Mesodermal cell (in vitro differentiated cells): ENCODE results near the gene ZNF785. TPM values are rescaled to one million over a fixed set of nuclear protein-coding genes. Genes with fewer than 3 reads are reported as not detected.
"Not testable (repeated sequence)": the region's sequence is repeated elsewhere in the genome, so short reads cannot be mapped to it uniquely, and the experiment has no call there.

Experiments
- H3K27ac ChIP-seq: 2 replicates; pipeline ENCODE4 v1.7.0; 2013; ENCODE audit warnings: mild to moderate bottlenecking, low read depth, low read length, moderate library complexity; ENCODE audit not compliant: severe bottlenecking
- H3K36me3 ChIP-seq: 2 replicates; pipeline ENCODE4 v1.7.1; 2013; ENCODE audit warnings: mild to moderate bottlenecking, low read length, moderate library complexity; ENCODE audit not compliant: control insufficient read depth, insufficient read depth
- H3K4me1 ChIP-seq: one replicate; pipeline ENCODE4 v1.7.1; 2013; ENCODE audit warnings: mild to moderate bottlenecking, low read length; ENCODE audit not compliant: insufficient read depth, control insufficient read depth, poor library complexity, severe bottlenecking
- H3K4me3 ChIP-seq: 2 replicates; pipeline ENCODE4 v1.7.0; 2013; ENCODE audit warnings: low read length, control low read depth, mild to moderate bottlenecking; ENCODE audit not compliant: insufficient read depth, poor library complexity, severe bottlenecking; ENCODE audit errors: extremely low read depth
- H3K9me3 ChIP-seq: 2 replicates; pipeline ENCODE4 v1.7.1; 2013; ENCODE audit warnings: mild to moderate bottlenecking, low read length, moderate library complexity; ENCODE audit not compliant: control insufficient read depth
- WGBS, 2 experiments: methylation state at CpG; one replicate each; pipeline ENCODE4 v1.1.5; 2013; ENCODE audit warnings: missing lambda C conversion rate in 2 of 2; ENCODE audit not compliant: insufficient coverage in 2 of 2; 5-methylcytosine and 5-hydroxymethylcytosine counted together
- polyA plus RNA-seq, 2 experiments: library from polyadenylated mRNA; stranded (reverse); fragments of 50-300 nt; gene quantifications; one replicate each; pipeline ENCODE4 v1.2.3, GENCODE V29; 2013

ZNF785 gene
- 7.9 TPM for polyA plus RNA-seq (2013, experiment 1 of 2)
- 9.1 TPM for polyA plus RNA-seq (2013, experiment 2 of 2)

DNA sequence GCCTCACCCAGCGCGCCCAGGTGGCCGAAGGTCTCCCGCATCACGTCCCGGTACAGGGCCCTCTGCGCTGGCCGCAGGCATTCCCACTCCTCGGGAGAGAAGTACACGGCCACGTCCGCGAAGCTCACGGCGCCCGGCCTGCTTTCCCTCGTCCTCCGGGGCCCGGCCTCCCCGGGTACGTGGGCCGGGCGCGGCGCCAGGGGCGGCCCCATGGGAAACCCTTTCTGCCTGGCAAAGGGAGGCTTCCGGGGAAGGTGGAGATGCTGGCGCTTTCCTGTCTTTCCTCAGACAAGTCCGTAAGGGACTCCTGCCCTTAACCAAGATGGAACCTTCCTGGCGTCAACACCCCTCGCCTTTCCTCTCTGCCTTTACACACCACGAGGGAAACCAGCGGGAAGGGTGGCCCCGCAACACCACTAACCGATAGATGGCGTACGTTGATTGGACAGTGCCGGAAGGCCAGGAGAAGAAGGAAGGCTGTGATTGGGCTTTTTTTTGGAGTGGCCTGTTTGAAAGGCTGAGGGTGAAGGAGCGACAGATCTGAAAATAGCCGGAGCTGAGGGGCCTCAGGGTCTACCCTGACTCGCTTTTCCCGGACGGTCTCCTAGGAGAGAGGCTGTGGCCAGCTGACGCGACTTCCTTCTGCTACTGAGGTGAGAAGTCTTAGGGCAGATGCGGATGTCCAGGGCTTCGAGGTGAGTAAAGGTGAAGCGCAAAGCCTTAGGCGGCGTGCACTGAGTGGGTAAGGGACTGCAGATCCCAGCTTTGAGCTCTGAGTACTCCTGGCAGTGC is at the start of gene ZNF785:
TSS of gene ZNF785 (minus strand) at position 298 of the 792 bp plus-strand sequence. CDS start at position 212, 86 bp downstream.
- Histone ChIP-seq H3K4me3 (peak within 1 kb of the TSS; percentile 82), H3K9me3 (no peaks in the 10 kb centered on the region), H3K36me3 (peaks cover 59% of the 10 kb centered on the region), H3K4me1 (peaks cover 4% of the 10 kb centered on the region), H3K27ac (peak within 1 kb of the TSS; percentile 79)
- WGBS, 2 experiments = 10 to 11% methylated on average over 41 to 45 of the region's 50 CpGs

DNA sequence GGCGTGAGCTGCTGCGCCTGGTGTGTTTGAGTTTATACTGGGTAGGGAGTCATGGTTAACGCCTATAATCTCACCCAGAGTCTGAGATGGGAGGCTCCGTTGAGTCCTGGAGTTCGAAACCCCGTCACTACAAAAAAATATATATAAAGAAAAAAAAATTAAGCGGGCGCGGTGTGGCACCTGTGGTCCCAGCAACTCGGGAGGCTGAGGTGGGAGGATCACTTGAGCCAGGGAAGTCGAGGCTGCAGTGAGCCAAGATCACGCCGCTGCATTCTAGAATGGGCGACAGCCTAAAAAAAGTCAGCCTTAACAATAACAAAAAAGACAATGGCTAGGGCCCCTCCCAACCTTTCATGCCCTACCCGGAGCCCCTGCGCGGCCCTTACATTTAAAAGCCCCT is 48.0 kb upstream of the ZNF785 start:
- H3K9me3 ChIP-seq = no peaks in the 10 kb centered on the region
- no peaks in the 10 kb centered on the region for H3K4me1 ChIP-seq
- 95 to 97% methylated on average over 6 to 8 of the region's 17 CpGs for whole genome bisulfite sequencing, 2 experiments
- H3K36me3 ChIP-seq = peaks cover 4% of the 10 kb centered on the region
- H3K4me3 ChIP-seq = peak overlapping the region; percentile 51
- H3K27ac ChIP-seq = peak overlapping the region; percentile 67

DNA sequence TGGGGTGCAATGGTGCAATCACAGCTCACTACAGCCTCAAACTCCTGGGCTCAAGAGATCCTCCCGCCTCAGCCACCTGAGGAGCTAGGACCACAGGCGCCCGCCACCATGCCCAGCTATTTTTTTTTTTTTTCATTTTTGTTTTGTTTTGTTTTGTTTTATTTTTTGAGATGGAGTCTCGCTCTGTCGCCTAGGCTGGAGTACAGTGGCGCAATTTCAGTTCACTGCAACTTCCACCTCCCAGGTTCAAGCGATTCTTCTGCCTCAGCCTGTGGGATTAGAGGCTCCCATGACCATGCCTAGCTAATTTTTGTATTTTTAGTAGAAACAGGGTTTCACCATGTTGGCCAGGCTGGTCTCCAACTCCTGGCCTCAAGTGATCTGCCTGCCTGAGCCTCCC is 47.0 kb upstream of the ZNF785 start:
- 95 to 100% methylated on average over 4 of the region's 7 CpGs for WGBS, 2 experiments
- H3K4me1 ChIP-seq, H3K4me3 ChIP-seq, H3K27ac ChIP-seq, H3K9me3 ChIP-seq, H3K36me3 ChIP-seq: not testable (repeated sequence)

DNA sequence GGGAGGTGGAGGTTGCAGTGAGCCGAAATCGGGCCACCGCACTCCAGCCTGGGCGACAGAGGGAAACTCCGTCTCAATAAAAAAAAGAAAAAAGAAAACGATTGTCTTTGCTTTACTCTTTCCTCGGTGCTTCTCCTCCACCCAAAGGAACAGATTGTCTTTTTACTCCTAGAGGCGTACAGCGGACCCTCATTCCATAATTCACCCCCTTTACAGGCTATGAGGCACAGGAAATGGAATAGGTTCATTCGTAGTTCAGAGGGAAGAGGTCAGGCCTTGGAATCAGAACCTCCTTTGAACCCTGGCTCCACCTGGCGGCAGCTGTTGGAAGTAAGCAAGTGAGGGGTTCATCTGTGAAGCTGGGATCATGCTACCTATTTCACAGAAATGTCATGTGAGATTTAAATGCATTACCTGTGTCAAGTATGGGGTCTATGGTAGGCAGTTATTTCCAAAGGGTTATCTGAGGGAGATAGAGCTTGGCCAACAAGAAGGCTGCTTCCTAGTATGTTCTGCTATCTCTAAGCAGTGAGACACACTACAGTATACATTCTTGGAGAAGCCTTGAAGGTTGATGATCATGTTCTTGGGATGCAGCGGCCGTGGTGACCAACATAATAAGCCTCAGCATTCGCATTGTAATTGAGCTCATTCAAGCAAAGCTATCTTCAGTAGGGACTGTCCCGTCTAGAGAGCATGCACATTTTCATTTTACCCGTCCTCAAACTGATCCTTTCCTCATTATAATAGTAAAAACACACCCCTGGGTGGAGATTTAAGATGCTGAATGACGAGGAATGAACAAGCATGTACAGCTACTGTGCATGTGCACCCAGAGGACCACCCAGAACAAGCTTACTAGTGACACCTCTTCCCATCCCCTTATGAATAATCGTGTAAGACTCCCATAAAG is 43.4 kb upstream of the ZNF785 start:
- no peaks in the 10 kb centered on the region for H3K4me1 ChIP-seq
- H3K4me3 ChIP-seq = no peak overlapping the region
- H3K27ac ChIP-seq = no peak overlapping the region
- H3K36me3 ChIP-seq = no peaks in the 10 kb centered on the region
- 49 to 82% methylated on average over 9 to 10 of the region's 18 CpGs for WGBS, 2 experiments
- H3K9me3 ChIP-seq = no peaks in the 10 kb centered on the region

DNA sequence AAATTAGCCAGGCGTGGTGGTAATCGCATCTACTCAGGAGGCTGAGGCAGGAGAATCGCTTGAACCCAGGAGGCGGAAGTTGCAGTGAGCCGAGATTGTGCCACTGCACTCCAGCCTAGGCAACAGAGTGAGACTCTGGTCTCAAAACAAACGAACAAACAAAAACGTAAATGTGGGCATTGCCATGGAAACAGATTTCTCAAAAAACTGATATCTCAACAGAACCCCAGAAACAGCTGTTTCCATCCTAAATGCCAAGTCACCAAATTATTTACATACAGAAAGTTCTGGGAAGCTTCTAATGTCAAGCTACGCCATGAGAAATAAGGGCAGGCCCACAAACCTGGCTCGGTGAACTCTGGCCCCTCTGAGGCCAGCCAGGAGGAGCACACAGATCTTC is 40.7 kb upstream of the ZNF785 start:
- Histone ChIP-seq H3K36me3 (no peaks in the 10 kb centered on the region), H3K9me3 (no peaks in the 10 kb centered on the region), H3K4me1 (no peaks in the 10 kb centered on the region), H3K27ac (no peak overlapping the region), H3K4me3 (no peak overlapping the region)
- WGBS, 2 experiments = 87 to 96% methylated on average over 9 of the region's 9 CpGs

DNA sequence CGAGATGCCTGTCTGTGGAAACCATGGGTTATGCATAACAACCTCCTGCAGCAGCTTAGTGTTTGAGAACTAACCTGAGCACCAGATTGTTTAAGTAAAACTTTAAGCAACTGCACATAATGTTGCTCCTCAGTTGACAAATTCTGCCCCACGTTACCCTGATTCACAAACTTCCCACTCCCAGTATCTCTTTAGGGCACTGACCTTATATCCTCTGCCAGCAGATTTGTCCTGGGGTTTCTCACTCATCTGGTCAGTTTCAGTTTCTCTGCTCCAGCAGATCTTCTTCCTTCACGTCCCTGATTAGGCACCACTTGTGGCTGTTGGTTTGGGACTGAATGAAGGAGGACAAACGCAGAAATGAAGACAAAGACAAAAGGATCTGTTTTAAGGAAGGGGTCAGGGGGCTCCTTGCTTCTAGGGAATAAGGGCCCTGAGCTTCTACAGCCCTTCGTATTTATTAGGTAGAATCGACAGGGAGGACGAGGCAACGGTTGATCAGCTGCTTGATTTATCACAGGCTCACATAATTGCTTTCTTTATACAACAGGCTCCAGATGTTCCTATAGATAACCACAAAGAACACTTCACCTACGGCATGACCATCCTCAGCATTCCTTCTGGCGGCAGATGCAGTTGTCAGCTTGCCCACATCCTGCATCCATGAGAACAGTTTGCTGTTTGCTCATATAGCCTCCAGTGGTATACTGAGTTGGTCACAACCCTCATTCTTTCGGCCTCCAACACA is 38.2 kb upstream of the ZNF785 start:
- Histone ChIP-seq H3K36me3 (no peaks in the 10 kb centered on the region), H3K9me3 (peaks cover 6% of the 10 kb centered on the region), H3K27ac (no peak overlapping the region), H3K4me3 (no peak overlapping the region), H3K4me1 (no peaks in the 10 kb centered on the region)
- 86 to 92% methylated on average over 10 of the region's 11 CpGs for WGBS, 2 experiments

DNA sequence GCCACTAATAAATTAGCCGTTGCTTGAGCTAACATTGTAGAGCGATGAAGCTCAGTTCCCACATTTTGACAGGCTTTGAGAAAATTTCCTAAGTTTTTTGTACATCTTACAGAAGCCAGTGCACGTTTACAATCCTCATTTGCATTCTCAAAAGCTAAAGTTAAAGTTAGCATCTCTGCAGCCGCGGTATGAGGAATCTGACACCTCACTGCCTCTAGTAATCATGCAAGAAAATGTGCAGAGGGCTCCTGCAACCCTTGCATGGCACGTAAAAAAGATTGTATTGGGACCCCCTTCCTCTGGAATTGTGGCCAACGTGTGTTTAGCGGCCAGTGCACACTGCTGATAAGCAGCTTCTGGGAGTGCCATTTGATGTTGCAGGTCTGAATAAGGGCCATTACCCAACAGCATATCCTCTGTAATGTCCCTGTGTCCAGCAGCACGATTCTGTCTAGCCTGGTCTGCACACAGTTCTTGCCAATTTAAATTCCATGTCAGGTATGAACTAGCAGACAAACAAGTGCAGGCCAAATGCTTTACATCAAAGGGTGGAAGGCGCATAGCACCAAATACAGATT is 37.0 kb upstream of the ZNF785 start:
- no peaks in the 10 kb centered on the region for H3K4me1 ChIP-seq
- WGBS, 2 experiments = 76 to 79% methylated on average over 9 to 10 of the region's 10 CpGs
- H3K36me3 ChIP-seq = no peaks in the 10 kb centered on the region
- H3K4me3 ChIP-seq = no peak overlapping the region
- no peak overlapping the region for H3K27ac ChIP-seq
- peaks cover 7% of the 10 kb centered on the region for H3K9me3 ChIP-seq

DNA sequence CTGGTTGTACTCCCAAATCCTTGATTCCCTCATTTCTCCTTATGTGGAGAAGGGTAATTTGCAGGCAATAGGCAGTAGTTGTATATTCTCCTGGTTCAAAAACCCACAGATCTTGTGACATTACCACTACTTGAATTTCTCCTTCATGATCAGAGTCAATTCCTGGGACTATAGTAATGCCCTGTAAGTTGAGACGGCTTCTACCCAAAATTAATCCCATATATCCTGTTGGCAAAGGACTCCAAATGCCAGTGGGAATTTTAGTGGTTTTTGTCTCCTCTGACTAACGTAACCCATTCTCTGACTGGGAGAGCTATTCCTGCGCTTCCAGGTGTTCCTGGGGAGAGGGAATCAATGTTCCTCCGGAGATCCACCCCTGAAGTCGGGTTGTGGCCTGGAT is 36.3 kb upstream of the ZNF785 start:
- WGBS, 2 experiments = 74% methylated on average over 3 to 4 of the region's 5 CpGs
- Histone ChIP-seq H3K27ac (no peak overlapping the region), H3K9me3 (peaks cover 10% of the 10 kb centered on the region), H3K4me3 (no peak overlapping the region), H3K36me3 (no peaks in the 10 kb centered on the region), H3K4me1 (no peaks in the 10 kb centered on the region)

DNA sequence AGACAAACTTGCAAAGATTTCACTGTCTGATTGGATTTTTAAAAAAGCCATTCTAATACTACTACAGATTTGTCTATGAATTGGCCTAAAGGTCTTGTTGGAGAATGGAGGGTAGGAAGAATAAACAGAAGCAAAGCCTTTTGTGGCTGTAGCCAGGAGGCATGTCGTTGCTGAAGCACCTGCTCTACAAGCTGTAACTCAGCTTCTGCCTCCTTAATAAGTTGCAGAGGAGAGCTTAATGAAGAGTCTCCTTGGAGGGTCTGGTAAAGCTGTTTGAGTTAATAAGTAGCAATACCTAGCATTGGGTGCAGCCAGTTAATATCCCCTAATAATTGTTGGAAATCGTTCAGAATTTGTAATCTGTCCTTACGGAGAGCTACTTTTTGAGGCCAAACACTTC is 34.7 kb upstream of the ZNF785 start:
- H3K36me3 ChIP-seq = no peaks in the 10 kb centered on the region
- no peak overlapping the region for H3K27ac ChIP-seq
- H3K9me3 ChIP-seq = peaks cover 10% of the 10 kb centered on the region
- 62% methylated on average over 3 of the region's 3 CpGs; no CpG with 5 or more reads in 1 of the 2 experiments for WGBS, 2 experiments
- no peak overlapping the region for H3K4me3 ChIP-seq
- H3K4me1 ChIP-seq = no peaks in the 10 kb centered on the region

DNA sequence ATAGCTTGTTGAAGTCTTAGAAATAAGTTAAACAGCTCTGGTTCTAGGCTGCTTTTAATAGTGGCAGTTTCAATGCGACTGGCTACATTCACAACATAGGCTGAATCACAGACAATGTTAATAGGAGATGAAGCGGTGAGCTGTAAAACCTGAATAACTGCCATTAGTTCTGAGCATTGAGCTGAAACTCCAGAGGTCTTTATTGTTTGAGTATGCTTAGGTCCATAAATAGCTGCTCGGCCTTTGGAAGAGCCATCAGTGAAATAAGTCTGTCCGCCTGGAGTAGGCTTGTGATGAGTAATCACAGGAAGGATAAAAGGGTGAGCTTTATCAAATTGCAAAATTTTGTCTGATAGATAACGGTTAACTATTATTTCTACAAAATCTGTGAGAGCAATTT is 34.1 kb upstream of the ZNF785 start:
- no peak overlapping the region for H3K4me3 ChIP-seq
- no peaks in the 10 kb centered on the region for H3K4me1 ChIP-seq
- H3K9me3 ChIP-seq = peaks cover 10% of the 10 kb centered on the region
- H3K27ac ChIP-seq = no peak overlapping the region
- 97 to 98% methylated on average over 3 to 4 of the region's 5 CpGs for WGBS, 2 experiments
- no peaks in the 10 kb centered on the region for H3K36me3 ChIP-seq
